HL-60 (cell line): ENCODE data around the gene PGRMC1.

Source experiments
- CTCF ChIP-seq: IDR thresholded peaks from one replicate; pipeline ENCODE4 v1.5.1; 2011; ENCODE audit warnings: low read length, control low read depth, inconsistent platforms; ENCODE audit not compliant: insufficient read depth
- GABPA ChIP-seq: IDR thresholded peaks from 2 replicates; pipeline ENCODE4 v1.6.1; 2012; ENCODE audit warnings: low read depth
- POLR2AphosphoS5 ChIP-seq: IDR thresholded peaks from 2 replicates; pipeline ENCODE4 v1.6.1; 2012; ENCODE audit warnings: low read depth
- SPI1 ChIP-seq: IDR thresholded peaks from 2 replicates; pipeline ENCODE4 v1.6.1; 2012; ENCODE audit warnings: low read depth, mild to moderate bottlenecking, borderline replicate concordance
- TF ChIP-seq, protein P1 (sequence below): IDR thresholded peaks from 2 replicates; pipeline ENCODE4 v1.6.1; 2012; ENCODE audit warnings: low read depth; ENCODE audit not compliant: insufficient replicate concordance

GRCh38 chrX:119273420-119274192 is 37.5 kb downstream of the PGRMC1 start:
- TF ChIP-seq CTCF (no peak), GABPA (no peak), POLR2AphosphoS5 (no peak), SPI1 (no peak)
- TF ChIP-seq, protein P1, sequence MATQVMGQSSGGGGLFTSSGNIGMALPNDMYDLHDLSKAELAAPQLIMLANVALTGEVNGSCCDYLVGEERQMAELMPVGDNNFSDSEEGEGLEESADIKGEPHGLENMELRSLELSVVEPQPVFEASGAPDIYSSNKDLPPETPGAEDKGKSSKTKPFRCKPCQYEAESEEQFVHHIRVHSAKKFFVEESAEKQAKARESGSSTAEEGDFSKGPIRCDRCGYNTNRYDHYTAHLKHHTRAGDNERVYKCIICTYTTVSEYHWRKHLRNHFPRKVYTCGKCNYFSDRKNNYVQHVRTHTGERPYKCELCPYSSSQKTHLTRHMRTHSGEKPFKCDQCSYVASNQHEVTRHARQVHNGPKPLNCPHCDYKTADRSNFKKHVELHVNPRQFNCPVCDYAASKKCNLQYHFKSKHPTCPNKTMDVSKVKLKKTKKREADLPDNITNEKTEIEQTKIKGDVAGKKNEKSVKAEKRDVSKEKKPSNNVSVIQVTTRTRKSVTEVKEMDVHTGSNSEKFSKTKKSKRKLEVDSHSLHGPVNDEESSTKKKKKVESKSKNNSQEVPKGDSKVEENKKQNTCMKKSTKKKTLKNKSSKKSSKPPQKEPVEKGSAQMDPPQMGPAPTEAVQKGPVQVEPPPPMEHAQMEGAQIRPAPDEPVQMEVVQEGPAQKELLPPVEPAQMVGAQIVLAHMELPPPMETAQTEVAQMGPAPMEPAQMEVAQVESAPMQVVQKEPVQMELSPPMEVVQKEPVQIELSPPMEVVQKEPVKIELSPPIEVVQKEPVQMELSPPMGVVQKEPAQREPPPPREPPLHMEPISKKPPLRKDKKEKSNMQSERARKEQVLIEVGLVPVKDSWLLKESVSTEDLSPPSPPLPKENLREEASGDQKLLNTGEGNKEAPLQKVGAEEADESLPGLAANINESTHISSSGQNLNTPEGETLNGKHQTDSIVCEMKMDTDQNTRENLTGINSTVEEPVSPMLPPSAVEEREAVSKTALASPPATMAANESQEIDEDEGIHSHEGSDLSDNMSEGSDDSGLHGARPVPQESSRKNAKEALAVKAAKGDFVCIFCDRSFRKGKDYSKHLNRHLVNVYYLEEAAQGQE = no peak
